Lower leg skin (tissue), 3 donors: ENCODE data around the gene DPH7.

Source experiments
- POLR2A ChIP-seq, 2 donors: fragments of 450-650 bp; IDR thresholded peaks; one replicate each; pipeline ENCODE4 v1.6.1; 2016 to 2017; ENCODE audit warnings: antibody characterized with exemption in 2 of 2, mild to moderate bottlenecking in 1 of 2, moderate library complexity in 1 of 2
- TF ChIP-seq, protein P1 (sequence below), 3 donors: fragments of 450-650 bp; IDR thresholded peaks; one replicate each; pipeline ENCODE4 v1.5.1; 2016; ENCODE audit warnings: antibody characterized with exemption in 3 of 3, mild to moderate bottlenecking in 3 of 3, moderate library complexity in 2 of 3

GRCh38 chr9:137506702-137507171 is 72.0 kb downstream of the DPH7 start:
- TF ChIP-seq, protein P1, sequence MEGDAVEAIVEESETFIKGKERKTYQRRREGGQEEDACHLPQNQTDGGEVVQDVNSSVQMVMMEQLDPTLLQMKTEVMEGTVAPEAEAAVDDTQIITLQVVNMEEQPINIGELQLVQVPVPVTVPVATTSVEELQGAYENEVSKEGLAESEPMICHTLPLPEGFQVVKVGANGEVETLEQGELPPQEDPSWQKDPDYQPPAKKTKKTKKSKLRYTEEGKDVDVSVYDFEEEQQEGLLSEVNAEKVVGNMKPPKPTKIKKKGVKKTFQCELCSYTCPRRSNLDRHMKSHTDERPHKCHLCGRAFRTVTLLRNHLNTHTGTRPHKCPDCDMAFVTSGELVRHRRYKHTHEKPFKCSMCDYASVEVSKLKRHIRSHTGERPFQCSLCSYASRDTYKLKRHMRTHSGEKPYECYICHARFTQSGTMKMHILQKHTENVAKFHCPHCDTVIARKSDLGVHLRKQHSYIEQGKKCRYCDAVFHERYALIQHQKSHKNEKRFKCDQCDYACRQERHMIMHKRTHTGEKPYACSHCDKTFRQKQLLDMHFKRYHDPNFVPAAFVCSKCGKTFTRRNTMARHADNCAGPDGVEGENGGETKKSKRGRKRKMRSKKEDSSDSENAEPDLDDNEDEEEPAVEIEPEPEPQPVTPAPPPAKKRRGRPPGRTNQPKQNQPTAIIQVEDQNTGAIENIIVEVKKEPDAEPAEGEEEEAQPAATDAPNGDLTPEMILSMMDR (IDR thresholded peaks at IDR 0.05), result no peak
- TF ChIP-seq POLR2A (IDR thresholded peaks at IDR 0.05), result no peak
